PC-9 (cell line): ENCODE data around the gene REEP3. TPM values are rescaled to one million over a fixed set of nuclear protein-coding genes. Genes with fewer than 3 reads are reported as not detected.

Experiments
- BruUV-seq: library from RNA; stranded (reverse); fragments of 400-500 nt; replicated peaks from 2 replicates; lab custom pipeline; 2021; lab: Mats Ljungman, UMichigan
- CTCF ChIA-PET: fragments of 300-600 bp; sonication (Branson Sonifier 250); formaldehyde crosslinking; loops from one replicate; lab custom pipeline; 2022; ENCODE audit warnings: antibody characterized with exemption; lab: Charles Lee
- POLR2A ChIA-PET: fragments of 300-600 bp; sonication (Branson Sonifier 250); formaldehyde crosslinking; loops from one replicate; lab custom pipeline; 2022; ENCODE audit warnings: antibody characterized with exemption; ENCODE audit not compliant: unreplicated experiment; lab: Charles Lee
- DNase-seq, 2 experiments: peaks; one replicate each; pipeline versions ENCODE4 v3.0.0 to v3.0.0-alpha.2; 2015 to 2022; ENCODE audit warnings: mixed read lengths in 1 of 2
- H2AFZ ChIP-seq: fragments of 200-600 bp; sonication (generic); 2 replicates; pipeline ENCODE4 v1.8.1; 2017; ENCODE audit warnings: antibody characterized with exemption
- H3F3A ChIP-seq: fragments of 200-600 bp; sonication (generic); 2 replicates; pipeline ENCODE4 v1.8.1; 2017; ENCODE audit warnings: antibody characterized with exemption, mild to moderate bottlenecking, low read depth; ENCODE audit not compliant: insufficient read depth
- H3K27ac ChIP-seq: fragments of 200-600 bp; sonication (generic); 2 replicates; pipeline ENCODE4 v1.6.1; 2016; ENCODE audit warnings: mixed run types
- H3K27me3 ChIP-seq: fragments of 200-600 bp; sonication (generic); 2 replicates; pipeline ENCODE4 v1.6.1; 2016; ENCODE audit warnings: low read depth, mixed run types; ENCODE audit not compliant: insufficient read depth
- H3K36me3 ChIP-seq: fragments of 200-600 bp; sonication (generic); 2 replicates; pipeline ENCODE4 v1.6.1; 2016; ENCODE audit warnings: low read depth, mixed run types
- H3K4me1 ChIP-seq: fragments of 200-600 bp; sonication (generic); replicated peaks from 2 replicates; pipeline ENCODE4 v1.6.1; 2016; ENCODE audit warnings: mixed run types; ENCODE audit not compliant: insufficient read depth
- H3K4me2 ChIP-seq: fragments of 200-600 bp; sonication (generic); 2 replicates; pipeline ENCODE4 v1.6.1; 2017; ENCODE audit warnings: mixed run types
- H3K4me3 ChIP-seq: fragments of 200-600 bp; sonication (generic); 2 replicates; pipeline ENCODE4 v1.6.1; 2016; ENCODE audit warnings: mixed run types
- H3K79me2 ChIP-seq: fragments of 200-600 bp; sonication (generic); 2 replicates; pipeline ENCODE4 v1.6.1; 2017; ENCODE audit warnings: low read depth, mixed run types
- H3K9me2 ChIP-seq: fragments of 200-600 bp; sonication (generic); 2 replicates; pipeline ENCODE4 v1.8.1; 2017; ENCODE audit warnings: mild to moderate bottlenecking; ENCODE audit not compliant: insufficient read depth
- H3K9me3 ChIP-seq: fragments of 200-600 bp; sonication (generic); 2 replicates; pipeline ENCODE4 v1.8.1; 2016; ENCODE audit warnings: low read depth; ENCODE audit not compliant: insufficient read depth
- H4K20me1 ChIP-seq: fragments of 200-600 bp; sonication (generic); 2 replicates; pipeline ENCODE4 v1.8.1; 2017; ENCODE audit not compliant: insufficient read depth
- CTCF ChIP-seq: fragments of 200-600 bp; sonication (generic); conservative IDR thresholded peaks from 2 replicates; pipeline ENCODE4 v1.6.1; 2017; ENCODE audit warnings: mixed run types, antibody characterized with exemption, mild to moderate bottlenecking, moderate library complexity
- EZH2 ChIP-seq: fragments of 200-600 bp; sonication (generic); IDR thresholded peaks from 2 replicates; pipeline ENCODE4 v1.8.0; 2017; ENCODE audit warnings: antibody characterized with exemption, low read depth
- intact Hi-C: fragments of 100-400 bp; cut with micrococcal nuclease; formaldehyde crosslinking; loops from one replicate; pipeline ENCODE4 v1.10.0; 2022; ENCODE audit not compliant: unreplicated experiment
- total RNA-seq: library from RNA; stranded (reverse); gene quantifications from 2 replicates; pipeline ENCODE4 v1.2.3, GENCODE V29; 2021

REEP3 gene
- total RNA-seq, 1 experiment from 2014 or later, result 56.4 TPM

DNA sequence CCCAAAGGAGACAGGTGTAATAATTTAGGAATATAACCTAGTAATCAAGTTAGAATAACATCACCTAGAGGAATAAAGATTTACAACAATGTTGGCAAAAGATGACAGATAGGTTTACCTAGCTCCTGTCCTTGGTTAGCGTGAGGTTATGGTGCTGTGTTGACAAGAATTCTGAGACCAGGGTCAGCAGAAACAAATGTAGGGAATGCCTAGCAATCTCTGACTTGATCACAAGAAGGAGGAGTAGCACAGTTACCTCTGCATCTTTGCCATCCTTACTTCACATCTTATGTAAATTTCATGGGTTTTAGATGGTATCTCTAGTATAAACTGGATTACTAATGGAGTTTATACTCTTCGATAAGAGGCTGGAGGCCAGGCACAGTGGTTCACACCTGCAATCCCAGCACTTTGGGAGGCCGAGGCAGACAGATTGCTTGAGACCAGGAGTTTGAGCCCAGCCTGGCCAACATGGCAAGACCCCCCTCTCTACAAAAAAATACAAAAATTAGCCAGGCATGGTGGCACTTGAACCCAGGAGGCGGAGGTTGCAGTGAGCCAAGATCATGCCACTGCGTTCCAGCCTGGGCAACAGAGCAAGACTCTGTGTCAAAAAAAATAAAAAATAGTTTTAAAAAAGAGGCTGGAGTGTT lies 37.1 kb downstream of the REEP3 start:
- BruUV-seq, result no TSS peak
- Histone ChIP-seq H3K27me3 (no peaks in the 10 kb centered on the region), H3F3A (peaks cover 23% of the 10 kb centered on the region), H3K27ac (no peak overlapping the region), H3K36me3 (0 out of 2 replicates have a peak, but pooled peaks cover 5% of the 10 kb centered on the region), H3K4me2 (no peak overlapping the region), H3K9me2 (no peaks in the 10 kb centered on the region), H2AFZ (no peak overlapping the region), H3K4me1 (peaks cover 22% of the 10 kb centered on the region), H3K79me2 (peaks cover 70% of the 10 kb centered on the region), H3K9me3 (no peaks in the 10 kb centered on the region), H3K4me3 (no peak overlapping the region), H4K20me1 (no peaks in the 10 kb centered on the region)
- intact Hi-C loops, result no loop called here
- TF ChIP-seq EZH2, result no peak
- no peak for TF ChIP-seq CTCF
- ChIA-PET POLR2A (no interaction called here), CTCF (interaction anchor here (0.6 kb wide), 1 partner anchor 270 kb away, joined by 5 read pairs; no protein-coding TSS in a partner anchor)
- DNase-seq, result no peak

- H3K4me2 ChIP-seq, result no peak overlapping the region
- no peaks in the 10 kb centered on the region for H4K20me1 ChIP-seq
- no peak for TF ChIP-seq CTCF
- peaks cover 73% of the 10 kb centered on the region for H3K79me2 ChIP-seq
- intact Hi-C loops, result no loop called here
- no peaks in the 10 kb centered on the region; the same call in 1 of the 2 replicates for H3K36me3 ChIP-seq
- BruUV-seq, result no TSS peak
- no peak overlapping the region for H2AFZ ChIP-seq
- no peak for DNase-seq
- no peak overlapping the region for H3K4me3 ChIP-seq
- no peak overlapping the region for H3K27ac ChIP-seq
- no peaks in the 10 kb centered on the region for H3K4me1 ChIP-seq
- no peaks in the 10 kb centered on the region for H3K27me3 ChIP-seq
- H3K9me3 ChIP-seq, result no peaks in the 10 kb centered on the region
- CTCF ChIA-PET, result no interaction called here
- POLR2A ChIA-PET, result interaction anchor here (0.7 kb wide), 1 partner anchor 1268 kb away, joined by 11 read pairs; no protein-coding TSS in a partner anchor
- no peaks in the 10 kb centered on the region for H3K9me2 ChIP-seq
- H3F3A ChIP-seq, result no peaks in the 10 kb centered on the region
These were observed 40.1 kb downstream of the REEP3 start for GRCh38 chr10:63561341-63561740.

GRCh38 chr10:63562391-63562790 lies 41.2 kb downstream of the REEP3 start:
- H2AFZ ChIP-seq, result no peak overlapping the region
- DNase-seq, result no peak
- CTCF ChIA-PET, result no interaction called here
- no peak overlapping the region for H3K4me3 ChIP-seq
- H3K27me3 ChIP-seq, result no peaks in the 10 kb centered on the region
- peaks cover 2% of the 10 kb centered on the region; the same call in 1 of the 2 replicates for H3K36me3 ChIP-seq
- no peak overlapping the region for H3K4me2 ChIP-seq
- POLR2A ChIA-PET, result no interaction called here
- H3K9me3 ChIP-seq, result no peaks in the 10 kb centered on the region
- no peaks in the 10 kb centered on the region for H4K20me1 ChIP-seq
- H3K79me2 ChIP-seq, result peaks cover 66% of the 10 kb centered on the region
- BruUV-seq, result no TSS peak
- H3K27ac ChIP-seq, result no peak overlapping the region
- H3K9me2 ChIP-seq, result no peaks in the 10 kb centered on the region
- no peaks in the 10 kb centered on the region for H3F3A ChIP-seq
- no peaks in the 10 kb centered on the region for H3K4me1 ChIP-seq
- TF ChIP-seq CTCF (no peak), EZH2 (no peak)
- intact Hi-C loops, result no loop called here
